Calu3 (cell line): Measurements from ENCODE around the gene KLF2. TPM values are rescaled to one million over a fixed set of nuclear protein-coding genes. Genes with fewer than 3 reads are reported as not detected.
"Not testable (repeated sequence)": the region's sequence is repeated elsewhere in the genome, so short reads cannot be mapped to it uniquely, and the experiment has no call there.

ENCODE experiments used
- BruUV-seq: library from RNA; stranded (reverse); fragments of 400-500 nt; replicated peaks from 2 replicates; lab custom pipeline; 2021; lab: Mats Ljungman, UMichigan
- CTCF ChIA-PET: fragments of 300-600 bp; sonication (Branson Sonifier 250); formaldehyde crosslinking; loops from one replicate; lab custom pipeline; 2022; ENCODE audit warnings: antibody characterized with exemption; lab: Charles Lee
- DNase-seq: peaks from one replicate; pipeline ENCODE4 v3.0.0; 2022
- H3K27ac Mint-ChIP-seq: one replicate; pipeline ENCODE4 v1.8.0; 2022; ENCODE audit warnings: mixed read lengths; ENCODE audit not compliant: unreplicated experiment
- H3K27me3 Mint-ChIP-seq: one replicate; pipeline ENCODE4 v1.8.0; 2022; ENCODE audit warnings: mixed read lengths; ENCODE audit not compliant: unreplicated experiment
- H3K36me3 Mint-ChIP-seq: one replicate; pipeline ENCODE4 v1.8.0; 2022; ENCODE audit warnings: mild to moderate bottlenecking, moderate library complexity, mixed read lengths; ENCODE audit not compliant: insufficient read depth, unreplicated experiment
- H3K4me1 Mint-ChIP-seq: one replicate; pipeline ENCODE4 v1.8.0; 2022; ENCODE audit warnings: mild to moderate bottlenecking, low read depth, mixed read lengths; ENCODE audit not compliant: unreplicated experiment
- H3K4me3 Mint-ChIP-seq: one replicate; pipeline ENCODE4 v1.8.0; 2022; ENCODE audit warnings: mild to moderate bottlenecking, low read depth, moderate library complexity, mixed read lengths; ENCODE audit not compliant: unreplicated experiment
- H3K9me3 Mint-ChIP-seq: one replicate; pipeline ENCODE4 v1.8.0; 2022; ENCODE audit warnings: low read depth, mixed read lengths; ENCODE audit not compliant: unreplicated experiment
- CTCF ChIP-seq: fragments of 200-600 bp; IDR thresholded peaks from one replicate; pipeline ENCODE4 v1.8.0; 2022; ENCODE audit warnings: antibody characterized with exemption; ENCODE audit not compliant: unreplicated experiment
- intact Hi-C: fragments of 100-400 bp; cut with micrococcal nuclease; formaldehyde crosslinking; loops from one replicate; pipeline ENCODE4 v1.10.0; 2022; ENCODE audit not compliant: unreplicated experiment
- total RNA-seq: library from RNA; stranded (reverse); gene quantifications from 2 replicates; pipeline ENCODE4 v1.2.3, GENCODE V29; 2022

KLF2 gene
- total RNA-seq, 1 experiment from 2014 or later, result 2.5 TPM

GRCh38 chr19:16284505-16284904 is 40.1 kb upstream of the KLF2 start:
- H3K4me3 Mint-ChIP-seq, result no peak overlapping the region
- TF ChIP-seq CTCF, result no peak
- intact Hi-C loops, result no loop called here
- no TSS peak for BruUV-seq
- H3K9me3 Mint-ChIP-seq, result no peaks in the 10 kb centered on the region
- H3K4me1 Mint-ChIP-seq, result peaks cover 12% of the 10 kb centered on the region
- no peaks in the 10 kb centered on the region for H3K36me3 Mint-ChIP-seq
- no peak overlapping the region for H3K27ac Mint-ChIP-seq
- DNase-seq, result no peak
- CTCF ChIA-PET, result no interaction called here
- H3K27me3 Mint-ChIP-seq, result peaks cover 17% of the 10 kb centered on the region

GRCh38 chr19:16285079-16285478 is 39.5 kb upstream of the KLF2 start:
- H3K4me3 Mint-ChIP-seq, BruUV-seq, CTCF ChIA-PET, H3K9me3 Mint-ChIP-seq, H3K36me3 Mint-ChIP-seq, H3K27ac Mint-ChIP-seq, intact Hi-C loops, DNase-seq: not testable (repeated sequence)
- H3K27me3 Mint-ChIP-seq, result peaks cover 17% of the 10 kb centered on the region
- peaks cover 12% of the 10 kb centered on the region for H3K4me1 Mint-ChIP-seq

GRCh38 chr19:16285769-16286498 is 38.7 kb upstream of the KLF2 start:
- no TSS peak for BruUV-seq
- H3K27ac Mint-ChIP-seq, result no peak overlapping the region
- H3K27me3 Mint-ChIP-seq, result peaks cover 17% of the 10 kb centered on the region
- no peak for DNase-seq
- no peak overlapping the region for H3K4me3 Mint-ChIP-seq
- H3K36me3 Mint-ChIP-seq, result no peaks in the 10 kb centered on the region
- intact Hi-C loops, result no loop called here
- CTCF ChIA-PET, result no interaction called here
- peaks cover 12% of the 10 kb centered on the region for H3K4me1 Mint-ChIP-seq
- H3K9me3 Mint-ChIP-seq, result no peaks in the 10 kb centered on the region
- no peak for TF ChIP-seq CTCF

GRCh38 chr19:16288544-16288943 is 36.1 kb upstream of the KLF2 start:
- no peaks in the 10 kb centered on the region for H3K9me3 Mint-ChIP-seq
- no TSS peak for BruUV-seq
- no peak overlapping the region for H3K4me3 Mint-ChIP-seq
- H3K36me3 Mint-ChIP-seq, result no peaks in the 10 kb centered on the region
- no peak overlapping the region for H3K27ac Mint-ChIP-seq
- TF ChIP-seq CTCF, result no peak
- peaks cover 19% of the 10 kb centered on the region for H3K4me1 Mint-ChIP-seq
- H3K27me3 Mint-ChIP-seq, result peaks cover 17% of the 10 kb centered on the region
- DNase-seq, result no peak
- intact Hi-C loops, result no loop called here
- CTCF ChIA-PET, result no interaction called here

- H3K4me1 Mint-ChIP-seq, result peaks cover 21% of the 10 kb centered on the region
- DNase-seq, result no peak
- no TSS peak for BruUV-seq
- CTCF ChIA-PET, result no interaction called here
- H3K27me3 Mint-ChIP-seq, result peaks cover 17% of the 10 kb centered on the region
- H3K4me3 Mint-ChIP-seq, result no peak overlapping the region
- H3K36me3 Mint-ChIP-seq, result no peaks in the 10 kb centered on the region
- no peaks in the 10 kb centered on the region for H3K9me3 Mint-ChIP-seq
- intact Hi-C loops, result no loop called here
- no peak for TF ChIP-seq CTCF
- H3K27ac Mint-ChIP-seq, result no peak overlapping the region
Observed at GRCh38 chr19:16289594-16289993, 35.0 kb upstream of the KLF2 start.
